HCT116 (cell line): ENCODE data around the gene ACP4. TPM values are rescaled to one million over a fixed set of nuclear protein-coding genes. Genes with fewer than 3 reads are reported as not detected.
"Not testable (repeated sequence)": the region's sequence is repeated elsewhere in the genome, so short reads cannot be mapped to it uniquely, and the experiment has no call there.

ENCODE experiments used
- ATAC-seq: fragments of 200-7000 bp; cut with Tn5 transposase; 2 replicates; pipeline ENCODE4 v1.9.1; 2020; ENCODE audit warnings: mild to moderate bottlenecking, moderate library complexity
- BruUV-seq: library from RNA; stranded (reverse); fragments of 400-500 nt; replicated peaks from 2 replicates; lab custom pipeline; 2021; lab: Mats Ljungman, UMichigan
- CTCF ChIA-PET: fragments of 300-600 bp; sonication (Branson Sonifier 250); formaldehyde crosslinking; loops from one replicate; lab custom pipeline; 2021; ENCODE audit warnings: antibody characterized with exemption; lab: Charles Lee
- POLR2A ChIA-PET: fragments of 300-600, 350-600 bp; sonication (Branson Sonifier 250); formaldehyde crosslinking; loops from one replicate; lab custom pipeline; 2021; ENCODE audit warnings: antibody characterized with exemption; lab: Charles Lee
- RAD21 ChIA-PET, 2 experiments: fragments of 300-600 bp; sonication (Branson Sonifier 250); formaldehyde crosslinking; loops; one replicate each; lab custom pipeline; 2023; ENCODE audit warnings: low total read pairs in 2 of 2; ENCODE audit not compliant: uncharacterized antibody in 2 of 2, unreplicated experiment in 2 of 2, low non-redundant PET in 1 of 2; lab: Charles Lee
- DNase-seq: peaks from one replicate; pipeline ENCODE4 v3.0.0-alpha.2; 2010; ENCODE audit warnings: low read depth, low spot score
- H2AFZ ChIP-seq: fragments of 200-600 bp; shearing (Covaris generic), sonication (generic); 2 replicates; pipeline ENCODE4 v1.6.1; 2017; ENCODE audit warnings: low read depth, mixed run types, mixed read lengths, antibody characterized with exemption, low read length; ENCODE audit not compliant: poor library complexity, severe bottlenecking
- H3K27ac ChIP-seq: 2 replicates; pipeline ENCODE4 v1.5.1; 2012; ENCODE audit warnings: low read depth, low read length
- H3K27me3 ChIP-seq: fragments of 200-600 bp; sonication (generic); 2 replicates; pipeline ENCODE4 v1.6.1; 2016; ENCODE audit warnings: mixed run types, low read length, mixed read lengths; ENCODE audit not compliant: insufficient read depth
- H3K36me3 ChIP-seq, 2 experiments: fragments of 200-500 bp in 1 of 2; fragments of 200-600 bp in 1 of 2; sonication (Bioruptor generic) in 1 of 2; sonication (generic) in 1 of 2; 2 replicates each; pipeline versions ENCODE4 v1.5.1 to v1.6.1; 2014 to 2016; ENCODE audit warnings: low read length in 2 of 2, inconsistent platforms in 1 of 2, mixed read lengths in 1 of 2, mixed run types in 1 of 2; ENCODE audit not compliant: insufficient read depth in 2 of 2, control insufficient read depth in 1 of 2
- H3K4me1 ChIP-seq, 2 experiments: fragments of 200-600 bp in 1 of 2; sonication (generic) in 1 of 2; 2 replicates each; pipeline versions ENCODE4 v1.5.1 to v1.6.1; 2012 to 2017; ENCODE audit warnings: low read length in 2 of 2, inconsistent platforms in 1 of 2, mild to moderate bottlenecking in 1 of 2, mixed read lengths in 1 of 2, mixed run types in 1 of 2, moderate library complexity in 1 of 2; ENCODE audit not compliant: insufficient read depth in 2 of 2, control insufficient read depth in 1 of 2
- H3K4me2 ChIP-seq: fragments of 200-600 bp; sonication (generic); 2 replicates; pipeline ENCODE4 v1.6.1; 2017; ENCODE audit warnings: mixed run types, low read length, mixed read lengths
- H3K4me3 ChIP-seq, 2 experiments: fragments of 200-600 bp in 1 of 2; sonication (generic) in 1 of 2; replicated peaks in 1 of 2; 2 replicates each; pipeline ENCODE4 v1.5.1; 2011 to 2016; ENCODE audit warnings: low read length in 2 of 2, control low read depth in 1 of 2, low read depth in 1 of 2, mild to moderate bottlenecking in 1 of 2, mixed read lengths in 1 of 2, mixed run types in 1 of 2
- H3K79me2 ChIP-seq: fragments of 200-600 bp; sonication (generic); 2 replicates; pipeline ENCODE4 v1.6.1; 2017; ENCODE audit warnings: mild to moderate bottlenecking, mixed run types, low read length, moderate library complexity, mixed read lengths; ENCODE audit not compliant: insufficient read depth
- H3K9ac ChIP-seq: fragments of 200-600 bp; sonication (generic); 2 replicates; pipeline ENCODE4 v1.6.1; 2016; ENCODE audit warnings: low read length, mixed read lengths
- H3K9me2 ChIP-seq: fragments of 200-600 bp; sonication (generic), shearing (Covaris generic); 2 replicates; pipeline ENCODE4 v1.6.1; 2017; ENCODE audit warnings: mixed run types, mild to moderate bottlenecking, moderate library complexity; ENCODE audit not compliant: insufficient read depth
- H3K9me3 ChIP-seq, 2 experiments: fragments of 200-500 bp in 1 of 2; fragments of 200-600 bp in 1 of 2; sonication (Bioruptor generic) in 1 of 2; sonication (generic) in 1 of 2; 2 replicates each; pipeline ENCODE4 v1.6.1; 2014 to 2017; ENCODE audit warnings: low read length in 2 of 2, mixed read lengths in 2 of 2, inconsistent platforms in 1 of 2, low read depth in 1 of 2, mild to moderate bottlenecking in 1 of 2, mixed run types in 1 of 2, moderate library complexity in 1 of 2; ENCODE audit not compliant: control insufficient read depth in 1 of 2, insufficient read depth in 1 of 2
- H4K20me1 ChIP-seq: fragments of 200-600 bp; sonication (generic), shearing (Covaris generic); 2 replicates; pipeline ENCODE4 v1.6.1; 2017; ENCODE audit warnings: mixed run types, mild to moderate bottlenecking, moderate library complexity; ENCODE audit not compliant: insufficient read depth
- CBX3 ChIP-seq: IDR thresholded peaks from 2 replicates; pipeline ENCODE4 v1.6.1; 2012; ENCODE audit warnings: low read depth
- CEBPB ChIP-seq: IDR thresholded peaks from 2 replicates; pipeline ENCODE4 v1.6.1; 2012; ENCODE audit warnings: low read depth
- EGR1 ChIP-seq: IDR thresholded peaks from 2 replicates; pipeline ENCODE4 v1.6.1; 2012; ENCODE audit warnings: low read depth
- EZH2phosphoT487 ChIP-seq: fragments of 200-600 bp; IDR thresholded peaks from 2 replicates; pipeline ENCODE4 v1.6.1; 2018; ENCODE audit warnings: antibody characterized with exemption, borderline replicate concordance
- FOSL1 ChIP-seq: IDR thresholded peaks from 2 replicates; pipeline ENCODE4 v1.6.1; 2012; ENCODE audit warnings: low read depth
- JUND ChIP-seq: IDR thresholded peaks from 2 replicates; pipeline ENCODE4 v1.6.1; 2012
- RAD21 ChIP-seq: IDR thresholded peaks from 2 replicates; pipeline ENCODE4 v1.6.1; 2012; ENCODE audit warnings: low read depth, mild to moderate bottlenecking
- SIN3A ChIP-seq: IDR thresholded peaks from 2 replicates; pipeline ENCODE4 v1.6.1; 2012; ENCODE audit warnings: low read depth
- SRF ChIP-seq: IDR thresholded peaks from 2 replicates; pipeline ENCODE4 v1.6.1; 2012; ENCODE audit warnings: low read depth
- TCF7L2 ChIP-seq: IDR thresholded peaks from 2 replicates; pipeline ENCODE4 v1.7.0; 2011; ENCODE audit warnings: borderline replicate concordance, inconsistent platforms; ENCODE audit not compliant: insufficient read depth, insufficient read length; ENCODE audit errors: extremely low read depth
- ZNF274 ChIP-seq: fragments of 200-500 bp; sonication (Bioruptor generic); IDR thresholded peaks from 2 replicates; pipeline ENCODE4 v1.6.1; 2014; ENCODE audit warnings: mild to moderate bottlenecking, low read depth, low read length, inconsistent platforms
- intact Hi-C: fragments of 100-400 bp; cut with micrococcal nuclease; formaldehyde crosslinking; loops from 2 replicates; pipeline ENCODE4 v1.10.0; 2022
- total RNA-seq: library from RNA; stranded (reverse); gene quantifications from one replicate; pipeline ENCODE4 v1.2.1, GENCODE V29; 2021; ENCODE audit not compliant: unreplicated experiment
- TF ChIP-seq, protein P1 (sequence below): IDR thresholded peaks from 2 replicates; pipeline ENCODE4 v1.6.1; 2012
- TF ChIP-seq, protein P2 (sequence below): IDR thresholded peaks from 2 replicates; pipeline ENCODE4 v1.6.1; 2012
- TF ChIP-seq, protein P3 (sequence below): IDR thresholded peaks from 2 replicates; pipeline ENCODE4 v1.6.1; 2011; ENCODE audit warnings: mild to moderate bottlenecking, low read length, moderate library complexity; ENCODE audit not compliant: insufficient replicate concordance; ENCODE audit errors: extremely low read depth
- TF ChIP-seq, protein P4 (sequence below): IDR thresholded peaks from 2 replicates; pipeline ENCODE4 v1.6.1; 2012; ENCODE audit warnings: low read depth

Gene ACP4
- total RNA-seq, 1 experiment from 2014 or later, result not detected

DNA sequence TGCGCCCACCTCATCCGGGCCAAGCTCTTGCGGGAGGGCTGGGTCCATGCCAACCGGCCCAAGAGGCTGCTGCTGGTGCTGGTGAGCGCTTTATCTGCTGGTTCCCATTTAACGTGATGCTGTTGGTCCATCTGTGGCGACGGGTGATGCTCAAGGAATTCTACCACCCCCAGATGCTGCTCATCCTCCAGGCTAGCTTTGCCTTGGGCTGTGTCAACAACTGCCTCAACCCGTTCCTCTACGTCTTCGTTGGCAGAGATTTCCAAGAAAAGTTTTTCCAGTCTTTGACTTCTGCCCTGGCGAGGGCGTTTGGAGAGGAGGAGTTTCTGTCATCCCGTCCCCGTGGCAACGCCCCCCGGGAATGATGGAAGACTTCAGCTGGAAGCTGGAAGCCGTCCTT lies 31.1 kb upstream of the ACP4 start:
- H3K9ac ChIP-seq, H3K27me3 ChIP-seq, H4K20me1 ChIP-seq, RAD21 ChIA-PET, ATAC-seq, DNase-seq, POLR2A ChIA-PET, H2AFZ ChIP-seq, H3K27ac ChIP-seq, H3K9me3 ChIP-seq, H3K79me2 ChIP-seq, intact Hi-C loops, H3K4me3 ChIP-seq, H3K9me2 ChIP-seq, H3K36me3 ChIP-seq, H3K4me2 ChIP-seq, BruUV-seq: not testable (repeated sequence)
- H3K4me1 ChIP-seq, result peaks cover 0 to 11% of the 10 kb centered on the region in 2 experiments; a peak in 1 of 4 replicates
- CTCF ChIA-PET, result interaction anchor here (1.4 kb wide), 1 partner anchor 34 kb away, joined by 6 read pairs; no protein-coding TSS in a partner anchor

DNA sequence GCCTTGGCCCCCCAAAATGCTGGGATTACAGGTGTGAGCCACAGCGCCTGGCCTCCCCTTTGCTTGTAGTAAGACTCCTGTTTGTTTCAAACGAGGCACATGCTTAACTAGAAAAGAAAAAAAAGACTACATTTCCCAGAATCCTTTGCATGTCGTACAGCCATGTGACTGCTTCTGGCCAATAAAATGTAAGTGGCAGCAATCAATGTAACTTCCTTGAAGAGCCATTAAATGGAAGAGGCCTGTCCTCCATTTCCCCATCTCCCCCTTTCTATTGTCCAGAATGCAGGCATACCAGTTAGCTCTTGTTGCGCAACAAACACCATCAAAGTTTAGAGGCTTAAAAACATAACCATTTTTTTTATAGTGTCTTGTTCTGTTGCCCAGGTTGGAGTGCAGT lies 30.3 kb upstream of the ACP4 start:
- H4K20me1 ChIP-seq, result no peaks in the 10 kb centered on the region
- no peaks in the 10 kb centered on the region for H3K9me3 ChIP-seq
- no peak overlapping the region for H3K27ac ChIP-seq
- intact Hi-C loops, result no loop called here
- H3K27me3 ChIP-seq, result no peaks in the 10 kb centered on the region
- peak overlapping the region; percentile 62 for H2AFZ ChIP-seq
- BruUV-seq, result no TSS peak
- ChIA-PET POLR2A (no interaction called here), RAD21 (no interaction called here), CTCF (interaction anchor here (1.4 kb wide), 1 partner anchor 35 kb away, joined by 6 read pairs; no protein-coding TSS in a partner anchor)
- no peaks in the 10 kb centered on the region for H3K36me3 ChIP-seq
- ATAC-seq, result peak; percentile 77
- H3K4me1 ChIP-seq, result peaks cover 0 to 11% of the 10 kb centered on the region in 2 experiments; a peak in 1 of 4 replicates
- H3K4me3 ChIP-seq, result no peak overlapping the region
- DNase-seq, result peak; percentile 69
- H3K79me2 ChIP-seq, result no peaks in the 10 kb centered on the region
- no peak overlapping the region for H3K4me2 ChIP-seq
- H3K9ac ChIP-seq, result no peak overlapping the region
- no peaks in the 10 kb centered on the region for H3K9me2 ChIP-seq
- no peak for TF ChIP-seq SIN3A
- TF ChIP-seq CEBPB, result no peak
- TF ChIP-seq, protein P1, sequence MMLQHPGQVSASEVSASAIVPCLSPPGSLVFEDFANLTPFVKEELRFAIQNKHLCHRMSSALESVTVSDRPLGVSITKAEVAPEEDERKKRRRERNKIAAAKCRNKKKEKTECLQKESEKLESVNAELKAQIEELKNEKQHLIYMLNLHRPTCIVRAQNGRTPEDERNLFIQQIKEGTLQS, result no peak
- TF ChIP-seq, protein P2, sequence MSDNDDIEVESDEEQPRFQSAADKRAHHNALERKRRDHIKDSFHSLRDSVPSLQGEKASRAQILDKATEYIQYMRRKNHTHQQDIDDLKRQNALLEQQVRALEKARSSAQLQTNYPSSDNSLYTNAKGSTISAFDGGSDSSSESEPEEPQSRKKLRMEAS, result peak; percentile 43; the same call in 1 of the 2 replicates
- TF ChIP-seq CBX3, result no peak
- TF ChIP-seq EGR1, result no peak
- no peak for TF ChIP-seq JUND
- TF ChIP-seq, protein P3, sequence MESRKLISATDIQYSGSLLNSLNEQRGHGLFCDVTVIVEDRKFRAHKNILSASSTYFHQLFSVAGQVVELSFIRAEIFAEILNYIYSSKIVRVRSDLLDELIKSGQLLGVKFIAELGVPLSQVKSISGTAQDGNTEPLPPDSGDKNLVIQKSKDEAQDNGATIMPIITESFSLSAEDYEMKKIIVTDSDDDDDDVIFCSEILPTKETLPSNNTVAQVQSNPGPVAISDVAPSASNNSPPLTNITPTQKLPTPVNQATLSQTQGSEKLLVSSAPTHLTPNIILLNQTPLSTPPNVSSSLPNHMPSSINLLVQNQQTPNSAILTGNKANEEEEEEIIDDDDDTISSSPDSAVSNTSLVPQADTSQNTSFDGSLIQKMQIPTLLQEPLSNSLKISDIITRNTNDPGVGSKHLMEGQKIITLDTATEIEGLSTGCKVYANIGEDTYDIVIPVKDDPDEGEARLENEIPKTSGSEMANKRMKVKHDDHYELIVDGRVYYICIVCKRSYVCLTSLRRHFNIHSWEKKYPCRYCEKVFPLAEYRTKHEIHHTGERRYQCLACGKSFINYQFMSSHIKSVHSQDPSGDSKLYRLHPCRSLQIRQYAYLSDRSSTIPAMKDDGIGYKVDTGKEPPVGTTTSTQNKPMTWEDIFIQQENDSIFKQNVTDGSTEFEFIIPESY, result no peak
- TF ChIP-seq FOSL1, result no peak
- TF ChIP-seq EZH2phosphoT487, result no peak
- no peak for TF ChIP-seq ZNF274
- TF ChIP-seq, protein P4, sequence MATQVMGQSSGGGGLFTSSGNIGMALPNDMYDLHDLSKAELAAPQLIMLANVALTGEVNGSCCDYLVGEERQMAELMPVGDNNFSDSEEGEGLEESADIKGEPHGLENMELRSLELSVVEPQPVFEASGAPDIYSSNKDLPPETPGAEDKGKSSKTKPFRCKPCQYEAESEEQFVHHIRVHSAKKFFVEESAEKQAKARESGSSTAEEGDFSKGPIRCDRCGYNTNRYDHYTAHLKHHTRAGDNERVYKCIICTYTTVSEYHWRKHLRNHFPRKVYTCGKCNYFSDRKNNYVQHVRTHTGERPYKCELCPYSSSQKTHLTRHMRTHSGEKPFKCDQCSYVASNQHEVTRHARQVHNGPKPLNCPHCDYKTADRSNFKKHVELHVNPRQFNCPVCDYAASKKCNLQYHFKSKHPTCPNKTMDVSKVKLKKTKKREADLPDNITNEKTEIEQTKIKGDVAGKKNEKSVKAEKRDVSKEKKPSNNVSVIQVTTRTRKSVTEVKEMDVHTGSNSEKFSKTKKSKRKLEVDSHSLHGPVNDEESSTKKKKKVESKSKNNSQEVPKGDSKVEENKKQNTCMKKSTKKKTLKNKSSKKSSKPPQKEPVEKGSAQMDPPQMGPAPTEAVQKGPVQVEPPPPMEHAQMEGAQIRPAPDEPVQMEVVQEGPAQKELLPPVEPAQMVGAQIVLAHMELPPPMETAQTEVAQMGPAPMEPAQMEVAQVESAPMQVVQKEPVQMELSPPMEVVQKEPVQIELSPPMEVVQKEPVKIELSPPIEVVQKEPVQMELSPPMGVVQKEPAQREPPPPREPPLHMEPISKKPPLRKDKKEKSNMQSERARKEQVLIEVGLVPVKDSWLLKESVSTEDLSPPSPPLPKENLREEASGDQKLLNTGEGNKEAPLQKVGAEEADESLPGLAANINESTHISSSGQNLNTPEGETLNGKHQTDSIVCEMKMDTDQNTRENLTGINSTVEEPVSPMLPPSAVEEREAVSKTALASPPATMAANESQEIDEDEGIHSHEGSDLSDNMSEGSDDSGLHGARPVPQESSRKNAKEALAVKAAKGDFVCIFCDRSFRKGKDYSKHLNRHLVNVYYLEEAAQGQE, result no peak
- no peak for TF ChIP-seq RAD21
- no peak for TF ChIP-seq SRF
- TF ChIP-seq TCF7L2, result no peak
